Glutamatergic neuron (in vitro differentiated cells): ENCODE measurements around the gene CTCF. TPM values are rescaled to one million over a fixed set of nuclear protein-coding genes. Genes with fewer than 3 reads are reported as not detected.

Experiments
- DNase-seq: peaks from one replicate; pipeline ENCODE4 v3.0.0; 2022
- H3K27ac Mint-ChIP-seq: one replicate; pipeline ENCODE4 v1.8.0; 2020; ENCODE audit warnings: mild to moderate bottlenecking, mixed read lengths, inconsistent platforms; ENCODE audit not compliant: unreplicated experiment
- H3K27me3 Mint-ChIP-seq: one replicate; pipeline ENCODE4 v1.8.0; 2020; ENCODE audit warnings: mild to moderate bottlenecking, moderate library complexity, mixed read lengths, inconsistent platforms; ENCODE audit not compliant: unreplicated experiment
- H3K36me3 Mint-ChIP-seq: one replicate; pipeline ENCODE4 v1.8.0; 2020; ENCODE audit warnings: mild to moderate bottlenecking, mixed read lengths, inconsistent platforms; ENCODE audit not compliant: unreplicated experiment
- H3K4me1 Mint-ChIP-seq: one replicate; pipeline ENCODE4 v1.8.0; 2020; ENCODE audit warnings: mild to moderate bottlenecking, low read depth, mixed read lengths, inconsistent platforms; ENCODE audit not compliant: unreplicated experiment
- H3K4me3 Mint-ChIP-seq: one replicate; pipeline ENCODE4 v1.8.0; 2020; ENCODE audit warnings: mild to moderate bottlenecking, mixed read lengths, inconsistent platforms; ENCODE audit not compliant: unreplicated experiment
- H3K9me3 Mint-ChIP-seq: one replicate; pipeline ENCODE4 v1.8.0; 2020; ENCODE audit warnings: mild to moderate bottlenecking, moderate library complexity, mixed read lengths, inconsistent platforms; ENCODE audit not compliant: unreplicated experiment
- total RNA-seq: library from RNA; stranded (reverse); fragmentation: NEBNext Ultra II Directional; extraction: Animal tissue kit (Norgen Biotek cat#: 25700); gene quantifications from one replicate; pipeline ENCODE4 v1.2.1, GENCODE V29; 2021; ENCODE audit not compliant: unreplicated experiment
- TF ChIP-seq, protein P1 (sequence below): fragments of 200-600 bp; sonication (generic); IDR thresholded peaks from one replicate; pipeline ENCODE4 v1.5.0; 2021; ENCODE audit not compliant: partially characterized antibody, unreplicated experiment

CTCF gene
- total RNA-seq, 1 donor from 2014 or later: 42.8 TPM

DNA sequence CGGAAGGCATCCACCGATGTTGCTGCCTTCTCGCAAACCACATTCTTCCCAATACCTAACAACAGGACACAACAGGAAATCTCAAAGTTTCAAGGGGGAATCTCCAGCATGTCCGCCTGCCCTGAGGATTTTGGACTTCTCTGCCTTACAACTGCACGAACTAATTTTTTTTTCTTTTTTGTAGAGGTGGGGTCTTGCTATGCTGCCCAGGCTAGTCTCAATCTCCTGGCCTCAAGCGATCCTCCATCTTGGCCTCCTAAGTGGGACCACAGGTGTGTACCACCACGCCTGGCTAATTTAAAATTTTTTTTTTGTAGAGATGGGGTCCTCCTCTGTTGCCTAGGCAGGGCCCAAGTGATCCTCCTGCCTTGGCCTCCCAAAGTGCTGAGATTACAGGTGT, 113.7 kb downstream of the CTCF start:
- no peak overlapping the region for H3K27ac Mint-ChIP-seq
- H3K27me3 Mint-ChIP-seq: peaks cover 2% of the 10 kb centered on the region

DNA sequence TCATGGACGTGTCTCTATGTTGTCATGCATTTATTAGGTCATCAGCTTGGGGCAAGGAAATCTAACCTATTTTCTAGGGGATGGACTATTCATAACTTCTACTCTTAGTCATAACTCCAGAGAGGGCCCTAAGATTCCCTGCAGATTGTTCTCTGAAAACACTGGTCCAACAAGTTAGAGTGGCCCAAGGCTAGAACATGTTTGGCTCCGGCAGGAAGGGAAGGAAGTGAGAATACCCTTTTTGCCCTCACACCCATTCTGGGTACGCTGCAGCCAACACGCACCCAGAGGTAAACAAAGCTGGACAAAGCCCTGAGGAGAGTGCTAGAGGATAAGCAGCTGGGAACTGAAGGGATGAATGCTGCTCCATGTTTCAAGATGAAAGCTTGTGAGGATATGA, 114.2 kb downstream of the CTCF start:
- H3K27ac Mint-ChIP-seq: no peak overlapping the region
- TF ChIP-seq, protein P1, sequence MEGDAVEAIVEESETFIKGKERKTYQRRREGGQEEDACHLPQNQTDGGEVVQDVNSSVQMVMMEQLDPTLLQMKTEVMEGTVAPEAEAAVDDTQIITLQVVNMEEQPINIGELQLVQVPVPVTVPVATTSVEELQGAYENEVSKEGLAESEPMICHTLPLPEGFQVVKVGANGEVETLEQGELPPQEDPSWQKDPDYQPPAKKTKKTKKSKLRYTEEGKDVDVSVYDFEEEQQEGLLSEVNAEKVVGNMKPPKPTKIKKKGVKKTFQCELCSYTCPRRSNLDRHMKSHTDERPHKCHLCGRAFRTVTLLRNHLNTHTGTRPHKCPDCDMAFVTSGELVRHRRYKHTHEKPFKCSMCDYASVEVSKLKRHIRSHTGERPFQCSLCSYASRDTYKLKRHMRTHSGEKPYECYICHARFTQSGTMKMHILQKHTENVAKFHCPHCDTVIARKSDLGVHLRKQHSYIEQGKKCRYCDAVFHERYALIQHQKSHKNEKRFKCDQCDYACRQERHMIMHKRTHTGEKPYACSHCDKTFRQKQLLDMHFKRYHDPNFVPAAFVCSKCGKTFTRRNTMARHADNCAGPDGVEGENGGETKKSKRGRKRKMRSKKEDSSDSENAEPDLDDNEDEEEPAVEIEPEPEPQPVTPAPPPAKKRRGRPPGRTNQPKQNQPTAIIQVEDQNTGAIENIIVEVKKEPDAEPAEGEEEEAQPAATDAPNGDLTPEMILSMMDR: no peak
- H3K27me3 Mint-ChIP-seq: no peaks in the 10 kb centered on the region
- peaks cover 6% of the 10 kb centered on the region for H3K4me1 Mint-ChIP-seq
- H3K9me3 Mint-ChIP-seq: peaks cover 7% of the 10 kb centered on the region
- no peaks in the 10 kb centered on the region for H3K36me3 Mint-ChIP-seq
- no peak overlapping the region for H3K4me3 Mint-ChIP-seq
- no peak for DNase-seq

More for the DNA sequence above, 113.7 kb downstream of the CTCF start:
- no peak for DNase-seq
- peaks cover 6% of the 10 kb centered on the region for H3K4me1 Mint-ChIP-seq
- H3K36me3 Mint-ChIP-seq: no peaks in the 10 kb centered on the region
- peaks cover 7% of the 10 kb centered on the region for H3K9me3 Mint-ChIP-seq
- TF ChIP-seq, protein P1: no peak
- H3K4me3 Mint-ChIP-seq: no peak overlapping the region

DNA sequence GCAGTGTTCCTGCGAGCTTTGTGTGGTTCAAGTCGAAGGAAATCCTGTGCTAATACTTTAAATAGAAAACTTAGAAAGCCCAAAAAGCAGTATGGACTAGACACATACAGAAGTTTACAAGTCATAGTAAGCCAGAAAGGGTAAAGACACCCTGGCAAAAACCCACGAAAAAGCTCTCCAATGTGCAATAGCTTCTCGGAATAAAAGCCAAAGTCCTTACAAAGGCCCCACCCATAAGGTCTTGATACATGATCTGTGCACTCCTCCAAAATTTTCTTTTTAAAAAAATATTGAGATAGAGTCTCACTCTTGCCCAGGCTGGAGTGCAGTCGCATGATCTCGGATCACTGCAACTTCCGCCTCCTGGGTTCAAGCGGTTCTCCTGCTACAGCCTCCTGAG, 114.6 kb downstream of the CTCF start:
- TF ChIP-seq, protein P1: no peak
- Mint-ChIP-seq H3K27me3 (no peaks in the 10 kb centered on the region), H3K9me3 (peaks cover 7% of the 10 kb centered on the region), H3K4me3 (no peak overlapping the region), H3K27ac (no peak overlapping the region), H3K36me3 (no peaks in the 10 kb centered on the region), H3K4me1 (peaks cover 6% of the 10 kb centered on the region)
- DNase-seq: no peak

DNA sequence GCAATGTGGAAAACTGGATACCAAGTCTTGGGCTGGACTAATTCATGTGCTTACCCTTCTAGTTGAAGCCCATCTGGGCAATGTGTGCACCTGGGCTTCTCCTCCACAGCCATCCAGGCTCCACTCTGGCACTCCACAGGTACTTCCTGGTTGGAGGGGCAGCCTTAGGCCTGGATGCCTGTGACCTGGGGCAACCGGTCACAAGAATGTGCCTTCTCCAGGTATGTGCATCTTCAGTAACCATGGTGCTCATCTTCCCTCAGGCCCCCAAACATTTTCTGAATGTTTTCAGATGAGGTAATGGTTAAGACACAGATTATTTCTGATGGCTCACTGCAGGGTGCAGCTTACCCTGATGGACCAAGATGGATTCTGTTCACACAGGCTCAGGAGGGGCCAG, 115.4 kb downstream of the CTCF start:
- no peak for DNase-seq
- H3K4me3 Mint-ChIP-seq: no peak overlapping the region
- H3K36me3 Mint-ChIP-seq: no peaks in the 10 kb centered on the region
- H3K9me3 Mint-ChIP-seq: peaks cover 5% of the 10 kb centered on the region
- H3K4me1 Mint-ChIP-seq: peaks cover 6% of the 10 kb centered on the region
- TF ChIP-seq, protein P1: no peak
- no peaks in the 10 kb centered on the region for H3K27me3 Mint-ChIP-seq
- H3K27ac Mint-ChIP-seq: no peak overlapping the region

DNA sequence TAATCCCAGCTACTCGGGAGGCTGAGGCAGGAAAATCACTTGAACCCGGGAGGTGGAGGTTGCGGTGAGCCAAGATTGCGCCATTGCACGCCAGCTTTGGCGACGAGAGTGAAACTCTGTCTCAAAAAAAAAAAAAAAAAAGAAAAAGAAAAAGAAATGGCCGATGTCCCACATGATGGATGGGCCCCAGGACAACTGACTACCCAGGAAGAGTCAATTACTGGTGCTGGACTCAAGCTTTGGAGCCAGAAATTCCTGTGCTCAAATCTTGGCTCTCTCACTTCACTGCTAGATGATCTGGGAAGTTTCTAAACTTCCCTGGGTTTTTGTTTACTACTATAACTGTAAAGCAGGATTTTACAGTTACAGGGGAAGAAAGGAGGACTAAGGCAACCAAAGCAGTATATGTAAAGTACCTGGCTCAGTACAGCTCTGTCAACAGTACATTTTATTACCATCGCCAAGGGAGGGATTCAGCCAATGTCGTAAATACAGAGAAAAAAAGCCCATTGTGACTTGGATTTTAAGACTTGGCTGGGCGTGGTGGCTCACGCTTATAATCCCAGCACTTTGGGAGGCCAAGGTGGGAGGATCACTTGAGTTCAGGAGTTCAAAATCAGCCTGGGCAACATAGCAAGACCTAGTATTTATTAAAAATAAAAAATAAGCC, 116.2 kb downstream of the CTCF start:
- no peak for DNase-seq
- peaks cover 5% of the 10 kb centered on the region for H3K9me3 Mint-ChIP-seq
- no peaks in the 10 kb centered on the region for H3K36me3 Mint-ChIP-seq
- H3K27ac Mint-ChIP-seq: no peak overlapping the region
- TF ChIP-seq, protein P1: no peak
- H3K4me3 Mint-ChIP-seq: no peak overlapping the region
- H3K27me3 Mint-ChIP-seq: no peaks in the 10 kb centered on the region
- H3K4me1 Mint-ChIP-seq: peaks cover 6% of the 10 kb centered on the region
